Neural cell (in vitro differentiated cells): ENCODE measurements around the gene F13A1. TPM values are rescaled to one million over a fixed set of nuclear protein-coding genes. Genes with fewer than 3 reads are reported as not detected.

Experiments used
- H2AFZ ChIP-seq: fragments of 200-600, 300-800 bp; sonication (generic), shearing (Covaris generic); 2 replicates; pipeline ENCODE4 v1.6.0; 2014; ENCODE audit warnings: low read depth, mild to moderate bottlenecking, antibody characterized with exemption, low read length, moderate library complexity
- H3F3A ChIP-seq: fragments of 200-600 bp; shearing (Covaris generic); 2 replicates; pipeline ENCODE4 v1.6.1; 2016; ENCODE audit warnings: mild to moderate bottlenecking, moderate library complexity, mixed read lengths, antibody characterized with exemption, low read length; ENCODE audit not compliant: insufficient read depth, poor library complexity, severe bottlenecking
- H3K27ac ChIP-seq: fragments of 200-600, 300-800 bp; sonication (generic), shearing (Covaris generic); 2 replicates; pipeline ENCODE4 v1.5.1; 2014; ENCODE audit warnings: mild to moderate bottlenecking, low read length, moderate library complexity
- H3K27me3 ChIP-seq: fragments of 300-800, 200-600 bp; sonication (generic), shearing (Covaris generic); 2 replicates; pipeline ENCODE4 v1.6.0; 2014; ENCODE audit warnings: mild to moderate bottlenecking, low read depth, low read length, moderate library complexity; ENCODE audit not compliant: insufficient read depth
- H3K36me3 ChIP-seq: fragments of 300-800, 200-600 bp; sonication (generic), shearing (Covaris generic); 2 replicates; pipeline ENCODE4 v1.5.1; 2014; ENCODE audit warnings: mild to moderate bottlenecking, antibody characterized with exemption, low read length, moderate library complexity; ENCODE audit not compliant: insufficient read depth
- H3K4me2 ChIP-seq: fragments of 300-800, 200-600 bp; sonication (generic), shearing (Covaris generic); 2 replicates; pipeline ENCODE4 v1.6.0; 2014; ENCODE audit warnings: mild to moderate bottlenecking, low read length
- H3K4me3 ChIP-seq: fragments of 300-800, 200-600 bp; sonication (generic), shearing (Covaris generic); 2 replicates; pipeline ENCODE4 v1.5.1; 2014; ENCODE audit warnings: mild to moderate bottlenecking, low read length, moderate library complexity
- H3K79me2 ChIP-seq: fragments of 200-600 bp; shearing (Covaris generic); replicated peaks from 2 replicates; pipeline ENCODE4 v1.6.0; 2014; ENCODE audit warnings: mild to moderate bottlenecking, low read length, moderate library complexity; ENCODE audit not compliant: insufficient read depth
- H3K9ac ChIP-seq: fragments of 300-800, 200-600 bp; sonication (generic), shearing (Covaris generic); 2 replicates; pipeline ENCODE4 v1.6.1; 2016; ENCODE audit warnings: mild to moderate bottlenecking, low read length, mixed read lengths
- H3K9me2 ChIP-seq: fragments of 200-600 bp; shearing (Covaris generic); 2 replicates; pipeline ENCODE4 v1.6.1; 2016; ENCODE audit warnings: mild to moderate bottlenecking, low read length, mixed read lengths; ENCODE audit not compliant: insufficient read depth
- H3K9me3 ChIP-seq: fragments of 200-600, 300-800 bp; sonication (generic), shearing (Covaris generic); 2 replicates; pipeline ENCODE4 v1.6.1; 2016; ENCODE audit warnings: mild to moderate bottlenecking, mixed run types, low read length, moderate library complexity, mixed read lengths
- H4K20me1 ChIP-seq: fragments of 200-600 bp; shearing (Covaris generic); 2 replicates; pipeline ENCODE4 v1.6.1; 2016; ENCODE audit warnings: mild to moderate bottlenecking, mixed run types; ENCODE audit not compliant: insufficient read depth
- EP300 ChIP-seq: fragments of 450-650 bp; conservative IDR thresholded peaks from 2 replicates; pipeline ENCODE4 v1.6.1; 2014; ENCODE audit warnings: antibody characterized with exemption, mild to moderate bottlenecking, moderate library complexity; ENCODE audit not compliant: poor library complexity, severe bottlenecking
- EZH2 ChIP-seq: fragments of 200-600, 300-800 bp; shearing (Covaris generic), sonication (generic); IDR thresholded peaks from 2 replicates; pipeline ENCODE4 v1.6.1; 2014; ENCODE audit warnings: antibody characterized with exemption, low read length, borderline replicate concordance, mild to moderate bottlenecking; ENCODE audit not compliant: insufficient read depth, poor library complexity, severe bottlenecking
- MXI1 ChIP-seq: fragments of 450-650 bp; conservative IDR thresholded peaks from 2 replicates; pipeline ENCODE4 v1.6.1; 2014; ENCODE audit warnings: antibody characterized with exemption, mild to moderate bottlenecking; ENCODE audit not compliant: poor library complexity, severe bottlenecking
- POLR2AphosphoS5 ChIP-seq: IDR thresholded peaks from 2 replicates; pipeline ENCODE4 v1.6.1; 2012
- RAD21 ChIP-seq: fragments of 450-650 bp; conservative IDR thresholded peaks from 2 replicates; pipeline ENCODE4 v1.6.1; 2014; ENCODE audit warnings: antibody characterized with exemption, mild to moderate bottlenecking, moderate library complexity
- SMC3 ChIP-seq: fragments of 450-650 bp; conservative IDR thresholded peaks from 2 replicates; pipeline ENCODE4 v1.6.1; 2014; ENCODE audit warnings: antibody characterized with exemption, mild to moderate bottlenecking, moderate library complexity; ENCODE audit not compliant: poor library complexity
- TAF1 ChIP-seq: IDR thresholded peaks from 2 replicates; pipeline ENCODE4 v1.6.1; 2012; ENCODE audit warnings: low read depth
- polyA plus RNA-seq: library from polyadenylated mRNA; depleted of rRNA; stranded (reverse); fragments of >200 nt; gene quantifications from 2 replicates; pipeline ENCODE4 v1.2.3, GENCODE V29; 2014
- TF ChIP-seq, protein P1 (sequence below): fragments of 450-650 bp; IDR thresholded peaks from 2 replicates; pipeline ENCODE4 v1.5.1; 2014; ENCODE audit warnings: antibody characterized with exemption, mild to moderate bottlenecking, moderate library complexity; ENCODE audit not compliant: poor library complexity, severe bottlenecking
- TF ChIP-seq, protein P2 (sequence below): IDR thresholded peaks from 2 replicates; pipeline ENCODE4 v1.6.1; 2012; ENCODE audit warnings: borderline replicate concordance

The F13A1 gene
- polyA plus RNA-seq, 1 donor from 2014 or later = not detected

- Histone ChIP-seq H3K27ac (no peak overlapping the region), H3K9ac (no peak overlapping the region), H3K27me3 (no peaks in the 10 kb centered on the region), H4K20me1 (no peaks in the 10 kb centered on the region), H3K9me2 (no peaks in the 10 kb centered on the region), H3K4me3 (no peak overlapping the region), H3K9me3 (no peaks in the 10 kb centered on the region), H3K4me2 (no peak overlapping the region), H2AFZ (no peak overlapping the region), H3K79me2 (no peaks in the 10 kb centered on the region), H3K36me3 (no peaks in the 10 kb centered on the region), H3F3A (no peaks in the 10 kb centered on the region)
- no peak for TF ChIP-seq MXI1
- TF ChIP-seq, protein P1, sequence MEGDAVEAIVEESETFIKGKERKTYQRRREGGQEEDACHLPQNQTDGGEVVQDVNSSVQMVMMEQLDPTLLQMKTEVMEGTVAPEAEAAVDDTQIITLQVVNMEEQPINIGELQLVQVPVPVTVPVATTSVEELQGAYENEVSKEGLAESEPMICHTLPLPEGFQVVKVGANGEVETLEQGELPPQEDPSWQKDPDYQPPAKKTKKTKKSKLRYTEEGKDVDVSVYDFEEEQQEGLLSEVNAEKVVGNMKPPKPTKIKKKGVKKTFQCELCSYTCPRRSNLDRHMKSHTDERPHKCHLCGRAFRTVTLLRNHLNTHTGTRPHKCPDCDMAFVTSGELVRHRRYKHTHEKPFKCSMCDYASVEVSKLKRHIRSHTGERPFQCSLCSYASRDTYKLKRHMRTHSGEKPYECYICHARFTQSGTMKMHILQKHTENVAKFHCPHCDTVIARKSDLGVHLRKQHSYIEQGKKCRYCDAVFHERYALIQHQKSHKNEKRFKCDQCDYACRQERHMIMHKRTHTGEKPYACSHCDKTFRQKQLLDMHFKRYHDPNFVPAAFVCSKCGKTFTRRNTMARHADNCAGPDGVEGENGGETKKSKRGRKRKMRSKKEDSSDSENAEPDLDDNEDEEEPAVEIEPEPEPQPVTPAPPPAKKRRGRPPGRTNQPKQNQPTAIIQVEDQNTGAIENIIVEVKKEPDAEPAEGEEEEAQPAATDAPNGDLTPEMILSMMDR = peak; percentile 27
These were observed 99.7 kb downstream of the F13A1 start for GRCh38 chr6:6220718-6221117.

DNA sequence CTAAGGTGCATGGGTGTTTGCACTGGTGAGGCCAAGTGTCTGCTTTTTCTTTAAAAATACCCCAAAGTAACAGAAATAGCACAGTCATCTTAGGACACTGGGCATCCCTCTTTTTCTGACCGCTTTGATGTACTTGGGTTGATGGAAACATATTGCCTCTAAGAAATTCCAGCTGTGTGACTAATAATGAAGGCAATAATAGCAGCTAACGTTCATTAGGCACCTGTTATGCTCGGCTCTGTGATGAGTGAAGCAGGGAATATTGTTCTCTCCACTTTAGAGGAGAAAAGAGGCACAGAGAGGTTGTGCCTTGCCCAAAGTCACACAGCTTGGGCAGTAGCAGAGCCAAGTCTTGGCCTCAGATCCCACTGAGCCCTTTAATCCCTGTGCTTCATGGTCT lies 100.7 kb downstream of the F13A1 start:
- Histone ChIP-seq H3K79me2 (no peaks in the 10 kb centered on the region), H3K4me2 (no peak overlapping the region), H3K9me2 (no peaks in the 10 kb centered on the region), H3K27me3 (no peaks in the 10 kb centered on the region), H4K20me1 (no peaks in the 10 kb centered on the region), H3F3A (no peaks in the 10 kb centered on the region), H3K36me3 (no peaks in the 10 kb centered on the region), H3K4me3 (no peak overlapping the region), H3K9me3 (no peaks in the 10 kb centered on the region), H3K27ac (no peak overlapping the region), H3K9ac (no peak overlapping the region), H2AFZ (no peak overlapping the region)
- TF ChIP-seq POLR2AphosphoS5 = no peak
- TF ChIP-seq MXI1 = no peak
- no peak for TF ChIP-seq RAD21
- no peak for TF ChIP-seq SMC3
- TF ChIP-seq, protein P1 = no peak
- TF ChIP-seq TAF1 = no peak
- no peak for TF ChIP-seq EZH2
- TF ChIP-seq, protein P2, sequence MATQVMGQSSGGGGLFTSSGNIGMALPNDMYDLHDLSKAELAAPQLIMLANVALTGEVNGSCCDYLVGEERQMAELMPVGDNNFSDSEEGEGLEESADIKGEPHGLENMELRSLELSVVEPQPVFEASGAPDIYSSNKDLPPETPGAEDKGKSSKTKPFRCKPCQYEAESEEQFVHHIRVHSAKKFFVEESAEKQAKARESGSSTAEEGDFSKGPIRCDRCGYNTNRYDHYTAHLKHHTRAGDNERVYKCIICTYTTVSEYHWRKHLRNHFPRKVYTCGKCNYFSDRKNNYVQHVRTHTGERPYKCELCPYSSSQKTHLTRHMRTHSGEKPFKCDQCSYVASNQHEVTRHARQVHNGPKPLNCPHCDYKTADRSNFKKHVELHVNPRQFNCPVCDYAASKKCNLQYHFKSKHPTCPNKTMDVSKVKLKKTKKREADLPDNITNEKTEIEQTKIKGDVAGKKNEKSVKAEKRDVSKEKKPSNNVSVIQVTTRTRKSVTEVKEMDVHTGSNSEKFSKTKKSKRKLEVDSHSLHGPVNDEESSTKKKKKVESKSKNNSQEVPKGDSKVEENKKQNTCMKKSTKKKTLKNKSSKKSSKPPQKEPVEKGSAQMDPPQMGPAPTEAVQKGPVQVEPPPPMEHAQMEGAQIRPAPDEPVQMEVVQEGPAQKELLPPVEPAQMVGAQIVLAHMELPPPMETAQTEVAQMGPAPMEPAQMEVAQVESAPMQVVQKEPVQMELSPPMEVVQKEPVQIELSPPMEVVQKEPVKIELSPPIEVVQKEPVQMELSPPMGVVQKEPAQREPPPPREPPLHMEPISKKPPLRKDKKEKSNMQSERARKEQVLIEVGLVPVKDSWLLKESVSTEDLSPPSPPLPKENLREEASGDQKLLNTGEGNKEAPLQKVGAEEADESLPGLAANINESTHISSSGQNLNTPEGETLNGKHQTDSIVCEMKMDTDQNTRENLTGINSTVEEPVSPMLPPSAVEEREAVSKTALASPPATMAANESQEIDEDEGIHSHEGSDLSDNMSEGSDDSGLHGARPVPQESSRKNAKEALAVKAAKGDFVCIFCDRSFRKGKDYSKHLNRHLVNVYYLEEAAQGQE = no peak
- TF ChIP-seq EP300 = no peak
